NK-92 treated with Interleukin-12 subunit alpha and Interleukin-12 subunit beta, amount 100 ng/mL, for 24 hours (cell line): ENCODE measurements around the gene RAB20.
"Not testable (repeated sequence)": the region's sequence is repeated elsewhere in the genome, so short reads cannot be mapped to it uniquely, and the experiment has no call there.

Experiments
- DNase-seq: peaks from one replicate; lab custom pipeline; 2025; lab: John Stamatoyannopoulos, UW

RAB20 gene

GRCh38 chr13:110575322-110576069, 14.0 kb upstream of the RAB20 start:
- DNase-seq = no peak

- DNase-seq = no peak
Measured at GRCh38 chr13:110574161-110574560, 12.6 kb upstream of the RAB20 start.

GRCh38 chr13:110572778-110573118, 11.2 kb upstream of the RAB20 start:
- DNase-seq = no peak

GRCh38 chr13:110571896-110572777, 10.6 kb upstream of the RAB20 start:
- DNase-seq = no peak

- no peak for DNase-seq
Measured at GRCh38 chr13:110570886-110571285, 9.4 kb upstream of the RAB20 start.

GRCh38 chr13:110569962-110570361, 8.4 kb upstream of the RAB20 start:
- not testable (repeated sequence) for DNase-seq

GRCh38 chr13:110568612-110569011, 7.1 kb upstream of the RAB20 start:
- DNase-seq = no peak

- no peak for DNase-seq
Measured at GRCh38 chr13:110566171-110566570, 4.6 kb upstream of the RAB20 start.

- DNase-seq = no peak
Measured at GRCh38 chr13:110565296-110565695, 3.8 kb upstream of the RAB20 start.

- DNase-seq = no peak
Measured at GRCh38 chr13:110564472-110564985, 3.0 kb upstream of the RAB20 start.

- no peak for DNase-seq
Measured at GRCh38 chr13:110563463-110563774, 1.9 kb upstream of the RAB20 start.

- DNase-seq = no peak
Measured at GRCh38 chr13:110562696-110563462, 1.4 kb upstream of the RAB20 start.

- no peak for DNase-seq
Measured at GRCh38 chr13:110562036-110562597, 595 bp upstream of the RAB20 start.

GRCh38 chr13:110560601-110561343, 750 bp downstream of the RAB20 start:
- no peak for DNase-seq

- no peak for DNase-seq
Measured at GRCh38 chr13:110559986-110560385, 1.5 kb downstream of the RAB20 start.

GRCh38 chr13:110559429-110559943, 2.0 kb downstream of the RAB20 start:
- DNase-seq = no peak

GRCh38 chr13:110557610-110558305, 3.8 kb downstream of the RAB20 start:
- DNase-seq = no peak

- no peak for DNase-seq
Measured at GRCh38 chr13:110557082-110557481, 4.4 kb downstream of the RAB20 start.

- no peak for DNase-seq
Measured at GRCh38 chr13:110556224-110556606, 5.3 kb downstream of the RAB20 start.

- DNase-seq = no peak
Measured at GRCh38 chr13:110555601-110556223, 5.8 kb downstream of the RAB20 start.
